Measurements from ENCODE around the gene HOXC9. TPM values are rescaled to one million over a fixed set of nuclear protein-coding genes. Genes with fewer than 3 reads are reported as not detected.

The HOXC9 gene
- polyA plus RNA-seq, 1 experiment: 1.2 TPM

DNA sequence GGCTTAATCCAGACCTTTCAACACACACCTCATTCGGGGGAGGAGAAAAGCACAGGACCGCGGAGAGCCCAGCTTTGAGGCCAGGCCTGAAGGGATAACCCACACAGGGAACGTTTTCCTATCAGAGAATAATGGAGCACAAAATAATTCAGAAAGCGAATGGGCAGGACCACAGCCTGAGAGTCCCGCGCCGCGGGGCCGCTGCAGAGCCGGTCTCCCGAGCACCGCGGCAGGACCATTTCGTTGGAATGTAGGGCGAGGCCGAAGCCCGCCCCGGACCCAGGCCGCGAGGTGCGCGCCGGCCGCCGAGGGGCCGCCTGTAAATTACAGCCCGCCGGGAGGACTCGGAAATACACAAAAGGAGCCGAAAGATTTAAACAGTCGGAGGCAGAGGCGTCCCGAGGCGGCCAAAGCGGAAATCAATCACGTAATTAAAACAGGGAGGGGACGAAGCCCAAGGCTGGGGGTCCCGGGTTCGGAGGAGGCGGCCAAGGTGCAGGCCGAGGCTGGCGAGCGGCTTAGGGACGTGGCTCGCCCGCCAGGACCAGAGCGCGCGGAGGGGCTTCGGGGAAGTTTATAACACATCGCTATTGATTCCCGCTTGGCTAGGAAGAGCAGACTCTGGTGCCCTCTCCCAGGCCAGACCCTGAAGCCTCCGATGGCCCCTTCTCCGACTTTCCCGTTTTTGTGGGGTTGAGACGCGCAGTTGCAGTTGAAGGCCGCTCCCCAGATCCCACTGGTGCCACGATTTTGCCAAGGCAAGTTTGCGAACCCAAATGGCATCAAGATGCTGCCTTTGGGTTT is 47.4 kb downstream of the HOXC9 start:
- H3K4me3 ChIP-seq (ENCODE audit: low read depth, low read length): no peak overlapping the region
- no peaks in the 10 kb centered on the region for H3K36me3 ChIP-seq (ENCODE audit: control insufficient read depth, insufficient read depth, low read length)
- TF ChIP-seq, protein P1, sequence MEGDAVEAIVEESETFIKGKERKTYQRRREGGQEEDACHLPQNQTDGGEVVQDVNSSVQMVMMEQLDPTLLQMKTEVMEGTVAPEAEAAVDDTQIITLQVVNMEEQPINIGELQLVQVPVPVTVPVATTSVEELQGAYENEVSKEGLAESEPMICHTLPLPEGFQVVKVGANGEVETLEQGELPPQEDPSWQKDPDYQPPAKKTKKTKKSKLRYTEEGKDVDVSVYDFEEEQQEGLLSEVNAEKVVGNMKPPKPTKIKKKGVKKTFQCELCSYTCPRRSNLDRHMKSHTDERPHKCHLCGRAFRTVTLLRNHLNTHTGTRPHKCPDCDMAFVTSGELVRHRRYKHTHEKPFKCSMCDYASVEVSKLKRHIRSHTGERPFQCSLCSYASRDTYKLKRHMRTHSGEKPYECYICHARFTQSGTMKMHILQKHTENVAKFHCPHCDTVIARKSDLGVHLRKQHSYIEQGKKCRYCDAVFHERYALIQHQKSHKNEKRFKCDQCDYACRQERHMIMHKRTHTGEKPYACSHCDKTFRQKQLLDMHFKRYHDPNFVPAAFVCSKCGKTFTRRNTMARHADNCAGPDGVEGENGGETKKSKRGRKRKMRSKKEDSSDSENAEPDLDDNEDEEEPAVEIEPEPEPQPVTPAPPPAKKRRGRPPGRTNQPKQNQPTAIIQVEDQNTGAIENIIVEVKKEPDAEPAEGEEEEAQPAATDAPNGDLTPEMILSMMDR (IDR thresholded peaks at IDR 0.05; ENCODE audit: insufficient read depth, low read depth, low read length): no peak
- no peak for DNase-seq (ENCODE audit: low read depth)
- CTCF ChIA-PET: no interaction called here
- peaks cover 29% of the 10 kb centered on the region for H3K27me3 ChIP-seq (ENCODE audit: control insufficient read depth, insufficient read depth, low read length)
- POLR2A ChIA-PET: no interaction called here

DNA sequence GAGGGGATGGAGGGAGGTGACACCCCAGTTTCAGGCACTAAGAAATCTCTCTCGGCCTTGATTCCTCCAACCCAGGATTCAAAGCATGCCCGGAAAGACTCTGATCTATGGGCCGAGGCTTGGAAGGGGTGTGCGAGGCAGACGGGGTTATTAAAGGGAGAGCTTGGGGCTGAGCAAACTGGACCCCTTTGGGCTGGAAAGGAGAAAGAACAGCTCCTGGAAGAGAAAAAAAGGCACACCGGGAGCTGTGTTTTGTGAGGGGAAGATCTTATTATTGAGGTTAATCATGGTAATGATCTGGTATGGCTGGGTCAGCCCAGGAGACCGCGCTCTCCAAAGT is 48.0 kb downstream of the HOXC9 start:
- ChIA-PET CTCF (no interaction called here), POLR2A (no interaction called here)
- peaks cover 32% of the 10 kb centered on the region for H3K27me3 ChIP-seq (ENCODE audit: control insufficient read depth, insufficient read depth, low read length)

DNA sequence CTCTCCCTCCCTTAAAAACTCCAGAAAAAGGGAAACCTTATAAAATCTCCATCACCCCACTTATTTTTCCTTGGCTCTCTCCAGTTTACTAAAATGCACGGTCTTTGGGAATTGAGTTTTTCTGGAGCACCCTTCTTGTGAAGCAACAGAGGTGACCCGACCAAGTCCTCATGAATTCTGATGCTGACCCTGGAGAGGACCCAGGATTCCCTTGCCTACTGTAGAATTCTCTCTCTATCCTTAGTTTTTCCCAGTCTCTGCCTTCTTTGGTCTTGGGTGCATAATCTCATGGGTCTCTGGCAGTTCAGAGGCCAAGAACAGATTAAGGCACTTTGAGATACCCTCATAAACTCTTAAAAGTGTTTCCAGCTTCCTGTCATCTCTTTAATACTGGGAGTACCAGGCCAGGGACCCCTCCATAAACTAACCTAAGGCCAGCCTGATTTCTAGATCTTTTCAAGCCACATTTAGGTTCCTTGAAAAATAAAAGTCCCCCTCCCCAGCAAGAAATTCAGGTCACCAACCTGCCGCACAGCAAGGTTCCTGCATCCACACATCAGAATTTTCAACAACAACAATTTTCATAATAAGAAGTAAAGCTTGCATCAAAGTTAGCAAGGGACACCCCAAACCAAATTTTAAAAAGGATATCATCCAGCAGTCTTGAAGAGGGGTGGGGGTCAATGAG is 48.6 kb downstream of the HOXC9 start:
- TF ChIP-seq, protein P1 (IDR thresholded peaks at IDR 0.05; ENCODE audit: insufficient read depth, low read depth, low read length): no peak
- CTCF ChIA-PET: no interaction called here
- H3K27me3 ChIP-seq (ENCODE audit: control insufficient read depth, insufficient read depth, low read length): peaks cover 33% of the 10 kb centered on the region
- no peak for DNase-seq (ENCODE audit: low read depth)
- H3K4me3 ChIP-seq (ENCODE audit: low read depth, low read length): no peak overlapping the region
- no peaks in the 10 kb centered on the region for H3K36me3 ChIP-seq (ENCODE audit: control insufficient read depth, insufficient read depth, low read length)
- POLR2A ChIA-PET: no interaction called here

More for the DNA sequence above, 48.0 kb downstream of the HOXC9 start:
- TF ChIP-seq, protein P1 (IDR thresholded peaks at IDR 0.05; ENCODE audit: insufficient read depth, low read depth, low read length): no peak
- Histone ChIP-seq H3K4me3 (ENCODE audit: low read depth, low read length) (no peak overlapping the region), H3K36me3 (ENCODE audit: control insufficient read depth, insufficient read depth, low read length) (no peaks in the 10 kb centered on the region)
- no peak for DNase-seq (ENCODE audit: low read depth)

DNA sequence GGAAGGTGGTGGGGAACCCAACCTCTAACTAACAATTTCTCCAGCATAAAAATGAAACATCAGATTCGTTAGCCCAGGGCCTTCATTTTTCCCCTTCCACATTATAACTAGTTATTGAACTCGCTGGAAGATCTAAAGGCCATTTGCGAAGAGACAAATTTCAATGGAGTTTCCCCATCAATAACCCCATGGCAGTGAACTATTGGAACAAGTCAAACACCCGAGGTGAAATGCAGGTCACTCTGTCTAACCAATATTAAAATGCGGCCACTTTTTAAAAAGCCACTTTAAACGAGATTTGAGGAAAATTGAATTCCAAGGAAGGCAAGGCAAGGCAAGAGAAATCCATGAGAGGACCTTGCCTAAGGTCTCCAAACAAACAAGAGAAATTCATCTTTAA is 49.1 kb downstream of the HOXC9 start:
- POLR2A ChIA-PET: no interaction called here
- H3K27me3 ChIP-seq (ENCODE audit: control insufficient read depth, insufficient read depth, low read length): peaks cover 33% of the 10 kb centered on the region

DNA sequence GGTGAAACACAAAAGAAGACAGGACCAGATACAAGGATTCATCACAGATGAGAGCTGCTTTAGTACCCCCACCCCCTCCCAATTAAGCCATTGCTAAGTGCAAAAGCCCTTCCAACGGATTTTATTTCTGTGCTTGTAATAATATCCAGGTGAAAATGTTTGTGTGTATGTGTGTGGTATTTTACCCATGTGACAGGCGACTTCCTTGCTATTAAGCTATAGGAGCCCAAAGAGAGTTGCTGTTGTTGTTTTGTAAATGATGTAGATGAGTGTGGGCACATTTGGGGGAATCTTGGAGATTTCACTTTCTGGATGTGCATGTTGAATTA is 50.5 kb downstream of the HOXC9 start:
- POLR2A ChIA-PET: interaction anchor here (0.5 kb wide), 1 partner anchor 123 kb away, joined by 3 read pairs; no protein-coding TSS in a partner anchor
- DNase-seq (ENCODE audit: low read depth): no peak
- Histone ChIP-seq H3K27me3 (ENCODE audit: control insufficient read depth, insufficient read depth, low read length) (peaks cover 34% of the 10 kb centered on the region), H3K4me3 (ENCODE audit: low read depth, low read length) (no peak overlapping the region), H3K36me3 (ENCODE audit: control insufficient read depth, insufficient read depth, low read length) (no peaks in the 10 kb centered on the region)
- CTCF ChIA-PET: interaction anchor here (0.9 to 4.4 kb wide), 4 partner anchors 12 to 139 kb away, joined by 3 to 15 read pairs (median 6); partner anchors contain the start of genes HOXC5 and SMUG1
- TF ChIP-seq, protein P1 (IDR thresholded peaks at IDR 0.05; ENCODE audit: insufficient read depth, low read depth, low read length): no peak

More for the DNA sequence above, 49.1 kb downstream of the HOXC9 start:
- CTCF ChIA-PET: no interaction called here
- no peak overlapping the region for H3K4me3 ChIP-seq (ENCODE audit: low read depth, low read length)
- no peaks in the 10 kb centered on the region for H3K36me3 ChIP-seq (ENCODE audit: control insufficient read depth, insufficient read depth, low read length)
- DNase-seq (ENCODE audit: low read depth): no peak
- TF ChIP-seq, protein P1 (IDR thresholded peaks at IDR 0.05; ENCODE audit: insufficient read depth, low read depth, low read length): no peak

Data from BJ (cell line).